OCI-LY1 (cell line): ENCODE results near the gene RIPK3.

Source experiments
- EZH2 ChIP-seq: fragments of 200-600 bp; sonication (generic), shearing (Covaris generic); IDR thresholded peaks from 2 replicates; pipeline ENCODE4 v1.8.0; 2017; ENCODE audit warnings: borderline replicate concordance, mixed run types, mild to moderate bottlenecking, antibody characterized with exemption, low read length, moderate library complexity, mixed read lengths
- TF ChIP-seq, protein P1 (sequence below): fragments of 200-600 bp; sonication (generic), shearing (Covaris generic); IDR thresholded peaks from 2 replicates; pipeline ENCODE4 v1.5.1; 2017; ENCODE audit warnings: mild to moderate bottlenecking, antibody characterized with exemption, low read length, moderate library complexity, mixed read lengths

DNA sequence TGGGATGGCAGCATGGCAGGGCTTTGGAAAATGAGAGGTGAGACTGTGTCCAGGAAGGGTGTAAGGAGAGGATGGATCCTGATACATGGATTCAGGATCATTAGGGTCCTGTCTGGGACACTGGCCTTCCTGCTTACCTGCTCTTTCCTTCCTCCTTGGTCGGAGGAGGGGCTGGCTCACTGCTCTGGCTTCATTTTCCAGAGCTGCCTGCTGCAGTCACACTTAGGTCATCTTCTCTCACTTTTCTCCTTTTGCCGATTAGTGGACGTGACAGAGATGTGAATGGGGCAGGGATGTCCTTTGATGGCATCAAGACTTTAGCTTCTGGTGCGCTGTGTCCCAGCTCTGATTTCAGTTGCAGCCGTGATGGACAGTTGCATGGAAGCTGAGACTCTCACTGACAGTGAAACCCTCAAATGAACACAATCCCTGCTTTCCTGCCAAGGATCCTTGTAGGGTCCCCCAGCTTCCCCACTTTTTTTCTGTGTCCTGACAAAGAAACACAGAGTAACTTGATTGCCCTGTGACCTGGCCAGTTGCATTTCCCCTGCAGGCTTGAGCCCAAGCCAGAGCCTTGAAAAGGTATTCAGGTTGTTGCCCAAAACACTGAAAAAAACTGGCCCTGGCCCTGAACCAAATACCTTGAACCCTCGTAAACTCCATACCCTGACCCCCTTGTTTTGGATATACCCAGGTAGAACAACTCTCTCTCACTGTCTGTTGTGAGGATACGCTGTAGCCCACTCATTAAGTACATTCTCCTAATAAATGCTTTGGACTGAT is 31.3 kb downstream of the RIPK3 start:
- TF ChIP-seq, protein P1, sequence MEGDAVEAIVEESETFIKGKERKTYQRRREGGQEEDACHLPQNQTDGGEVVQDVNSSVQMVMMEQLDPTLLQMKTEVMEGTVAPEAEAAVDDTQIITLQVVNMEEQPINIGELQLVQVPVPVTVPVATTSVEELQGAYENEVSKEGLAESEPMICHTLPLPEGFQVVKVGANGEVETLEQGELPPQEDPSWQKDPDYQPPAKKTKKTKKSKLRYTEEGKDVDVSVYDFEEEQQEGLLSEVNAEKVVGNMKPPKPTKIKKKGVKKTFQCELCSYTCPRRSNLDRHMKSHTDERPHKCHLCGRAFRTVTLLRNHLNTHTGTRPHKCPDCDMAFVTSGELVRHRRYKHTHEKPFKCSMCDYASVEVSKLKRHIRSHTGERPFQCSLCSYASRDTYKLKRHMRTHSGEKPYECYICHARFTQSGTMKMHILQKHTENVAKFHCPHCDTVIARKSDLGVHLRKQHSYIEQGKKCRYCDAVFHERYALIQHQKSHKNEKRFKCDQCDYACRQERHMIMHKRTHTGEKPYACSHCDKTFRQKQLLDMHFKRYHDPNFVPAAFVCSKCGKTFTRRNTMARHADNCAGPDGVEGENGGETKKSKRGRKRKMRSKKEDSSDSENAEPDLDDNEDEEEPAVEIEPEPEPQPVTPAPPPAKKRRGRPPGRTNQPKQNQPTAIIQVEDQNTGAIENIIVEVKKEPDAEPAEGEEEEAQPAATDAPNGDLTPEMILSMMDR: peak; percentile 4; the same call in 1 of the 2 replicates
- TF ChIP-seq EZH2: no peak
